Measurements from ENCODE around the gene GNAQ. TPM values are rescaled to one million over a fixed set of nuclear protein-coding genes. Genes with fewer than 3 reads are reported as not detected.

GNAQ gene
- total and polyA plus RNA-seq, 2 of the 4 experiments (the other 2 are of a cell fraction), result 23.1 to 50.7 TPM

DNA sequence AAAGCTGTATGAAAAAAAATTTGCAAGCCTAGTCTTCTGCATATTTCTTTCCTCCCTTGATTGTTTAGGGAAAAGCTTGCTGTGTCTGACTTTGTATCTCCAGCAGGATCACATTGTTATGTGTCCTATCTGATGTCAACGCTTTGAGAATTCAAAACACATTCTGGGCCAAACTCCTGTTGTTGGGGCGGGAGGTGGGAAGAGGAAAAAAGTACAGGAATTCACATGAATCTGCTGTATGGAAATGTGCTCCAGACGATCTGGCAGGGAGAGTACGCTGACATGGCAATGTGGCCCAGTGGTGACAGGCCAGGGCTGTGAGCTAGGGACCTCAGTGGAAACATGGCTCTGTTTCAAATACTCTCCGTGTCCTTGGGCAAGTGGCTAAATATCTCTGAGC lies 296.1 kb downstream of the GNAQ start:
- Histone ChIP-seq H3K4me2 (ENCODE audit: low read depth, low read length) (no peak overlapping the region), H3K9me1 (ENCODE audit: insufficient read depth, low read length) (peaks cover 8% of the 10 kb centered on the region), H2BK120ac (ENCODE audit: low read depth, low read length) (no peak overlapping the region), H4K8ac (ENCODE audit: low read depth in 2 of 2, low read length in 2 of 2) (peak overlapping the region in 1 of 2 experiments; percentile 4; a peak in 1 of 4 replicates), H3K4ac (ENCODE audit: low read depth, low read length) (peak overlapping the region; percentile 59; the same call in 1 of the 2 replicates), H3K18ac (ENCODE audit: low read depth, low read length) (no peak overlapping the region; the same call in 1 of the 2 replicates), H2AK5ac (ENCODE audit: low read depth, low read length) (no peak overlapping the region; the same call in 1 of the 2 replicates), H4K20me1 (ENCODE audit: insufficient read depth, low read length) (no peaks in the 10 kb centered on the region), H3K9me3 (ENCODE audit: control insufficient read depth, insufficient read depth, low read length) (no peaks in the 10 kb centered on the region), H3K4me3 (ENCODE audit: insufficient read depth, low read depth, low read length) (no peak overlapping the region), H3K27me3 (ENCODE audit: control insufficient read depth, insufficient read depth, low read length) (no peaks in the 10 kb centered on the region), H2BK15ac (ENCODE audit: low read depth, low read length) (no peak overlapping the region), H2AFZ (replicated peaks; ENCODE audit: low read length, poor library complexity) (no peak overlapping the region), H3K9ac (ENCODE audit: low read depth, low read length) (no peak overlapping the region), H3K4me1 (ENCODE audit: control insufficient read depth, insufficient read depth, low read length) (peaks cover 5% of the 10 kb centered on the region), H2BK5ac (ENCODE audit: low read depth, low read length, poor library complexity, severe bottlenecking) (peak overlapping the region; percentile 14), H3K36me3 (ENCODE audit: control insufficient read depth, insufficient read depth, low read length) (no peaks in the 10 kb centered on the region), H2BK20ac (ENCODE audit: low read depth, low read length) (no peak overlapping the region), H4K5ac (ENCODE audit: low read depth, low read length) (peak overlapping the region; percentile 68), H2AK9ac (replicated peaks; ENCODE audit: low read depth, low read length, poor library complexity) (no peak overlapping the region), H3K79me1 (ENCODE audit: low read depth in 1 of 2, low read length in 2 of 2) (peaks cover 8 to 14% of the 10 kb centered on the region in 2 experiments; a peak in 2 of 4 replicates), H3K23ac (ENCODE audit: low read depth, low read length) (peak overlapping the region; percentile 45; the same call in 1 of the 2 replicates), H3K14ac (replicated peaks; ENCODE audit: low read depth, low read length) (peak overlapping the region; percentile 52; the same call in 1 of the 2 replicates), H3K56ac (ENCODE audit: extremely low read depth, insufficient read depth, low read length) (no peak overlapping the region), H3K27ac (ENCODE audit: insufficient read depth, low read length) (peak overlapping the region; percentile 54; the same call in 1 of the 2 replicates), H4K91ac (ENCODE audit: insufficient read depth, low read depth, low read length) (no peak overlapping the region)
- ChIA-PET CTCF (interaction anchor here (1.2 to 1.6 kb wide), 2 partner anchors 279 to 302 kb away, joined by 3 to 5 read pairs; no protein-coding TSS in a partner anchor), POLR2A (ENCODE audit: unreplicated experiment) (no interaction called here)
- no TSS peak for BruUV-seq (replicated peaks)
- dilution Hi-C loops (cut with HindIII; ENCODE audit: low sequenced_read_pairs, unreplicated experiment) (no loop called here), intact Hi-C loops (cut with micrococcal nuclease) (no loop called here), in situ Hi-C loops (cut with MboI; ENCODE audit: low sequenced_read_pairs) (no loop called here)
- ATAC-seq (ENCODE audit: low read depth) (no peak; the same call in 1 of the 2 replicates), DNase-seq (peak; percentile 17)
- WGBS, 2 experiments (ENCODE audit: extremely low coverage in 2 of 2, insufficient read length in 1 of 2), result 57% methylated on average over 1 of the region's 5 CpGs; no CpG with 5 or more reads in 1 of the 2 experiments
- TF ChIP-seq MAFK (IDR thresholded peaks at IDR 0.05; ENCODE audit: low read depth, low read length), result 0 out of 2 replicates have a peak, but pooled peaks have one; percentile 19
- no peak for TF ChIP-seq POLR2A (IDR thresholded peaks at IDR 0.05; ENCODE audit: low read depth, low read length)

Measured in IMR-90 (cell line).